GM18519 (cell line): ENCODE results near the gene LRRC28.
A peak's percentile ranks its signal among the peaks of the same experiment; 100 is the strongest.

ENCODE experiments used
- ATAC-seq: cut with Tn5 transposase; IDR thresholded peaks from one replicate; pipeline ENCODE4 v1.9.1; 2021; ENCODE audit warnings: mild to moderate bottlenecking, moderate library complexity; ENCODE audit not compliant: unreplicated experiment, low FRiP score

Gene LRRC28

GRCh38 chr15:99296386-99296785 lies 45.1 kb downstream of the LRRC28 start:
- no peak for ATAC-seq

GRCh38 chr15:99303907-99304306 lies 52.6 kb downstream of the LRRC28 start:
- ATAC-seq: no peak

GRCh38 chr15:99305761-99306505 lies 54.7 kb downstream of the LRRC28 start:
- no peak for ATAC-seq

- no peak for ATAC-seq
Observed at GRCh38 chr15:99306694-99307338, 55.5 kb downstream of the LRRC28 start.

GRCh38 chr15:99307735-99308134 lies 56.5 kb downstream of the LRRC28 start:
- ATAC-seq: no peak

- no peak for ATAC-seq
Observed at GRCh38 chr15:99310745-99311144, 59.5 kb downstream of the LRRC28 start.

- no peak for ATAC-seq
Observed at GRCh38 chr15:99312228-99312627, 60.9 kb downstream of the LRRC28 start.

- ATAC-seq: no peak
Observed at GRCh38 chr15:99312794-99313193, 61.5 kb downstream of the LRRC28 start.

GRCh38 chr15:99315636-99316035 lies 64.4 kb downstream of the LRRC28 start:
- no peak for ATAC-seq

GRCh38 chr15:99320374-99321215 lies 69.3 kb downstream of the LRRC28 start:
- ATAC-seq: no peak

- ATAC-seq: no peak
Observed at GRCh38 chr15:99321468-99321867, 70.2 kb downstream of the LRRC28 start.

- ATAC-seq: no peak
Observed at GRCh38 chr15:99322643-99323405, 71.5 kb downstream of the LRRC28 start.

GRCh38 chr15:99324082-99324620 lies 72.9 kb downstream of the LRRC28 start:
- ATAC-seq: peak; percentile 73

- no peak for ATAC-seq
Observed at GRCh38 chr15:99324700-99325099, 73.4 kb downstream of the LRRC28 start.

GRCh38 chr15:99326235-99326634 lies 75.0 kb downstream of the LRRC28 start:
- no peak for ATAC-seq

GRCh38 chr15:99328106-99329072 lies 77.1 kb downstream of the LRRC28 start:
- ATAC-seq: no peak

- no peak for ATAC-seq
Observed at GRCh38 chr15:99331381-99331780, 80.1 kb downstream of the LRRC28 start.

GRCh38 chr15:99333413-99333812 lies 82.1 kb downstream of the LRRC28 start:
- no peak for ATAC-seq

GRCh38 chr15:99333981-99334380 lies 82.7 kb downstream of the LRRC28 start:
- ATAC-seq: no peak
